EH (cell line): ENCODE measurements around the gene ITGA2B.
"Not testable (repeated sequence)": the region's sequence is repeated elsewhere in the genome, so short reads cannot be mapped to it uniquely, and the experiment has no call there.

ENCODE experiments used
- DNase-seq: peaks from one replicate; pipeline ENCODE4 v3.0.0-alpha.2; 2015; ENCODE audit warnings: low read depth

The ITGA2B gene

GRCh38 chr17:44351961-44352827, 37.3 kb downstream of the ITGA2B start:
- DNase-seq, result no peak

- no peak for DNase-seq
These were observed 38.0 kb downstream of the ITGA2B start for GRCh38 chr17:44351464-44351863.

- DNase-seq, result peak; percentile 66
These were observed 38.7 kb downstream of the ITGA2B start for GRCh38 chr17:44350733-44351226.

GRCh38 chr17:44349553-44350070, 39.8 kb downstream of the ITGA2B start:
- DNase-seq, result no peak

- DNase-seq, result no peak
These were observed 40.5 kb downstream of the ITGA2B start for GRCh38 chr17:44348988-44349364.

GRCh38 chr17:44348234-44348987, 41.0 kb downstream of the ITGA2B start:
- peak; percentile 58 for DNase-seq

- DNase-seq, result not testable (repeated sequence)
These were observed 42.0 kb downstream of the ITGA2B start for GRCh38 chr17:44347206-44348055.

GRCh38 chr17:44346064-44346844, 43.2 kb downstream of the ITGA2B start:
- no peak for DNase-seq

GRCh38 chr17:44345454-44346026, 43.9 kb downstream of the ITGA2B start:
- DNase-seq, result peak; percentile 69

- peak; percentile 99 for DNase-seq
These were observed 44.5 kb downstream of the ITGA2B start, which contains the start of gene GRN for GRCh38 chr17:44344939-44345453. Gene GRN (plus strand): TSS chr17:44345302. CDS start chr17:44349165, 3,863 bp downstream.

GRCh38 chr17:44343510-44344209, 45.8 kb downstream of the ITGA2B start:
- no peak for DNase-seq

- DNase-seq, result not testable (repeated sequence)
These were observed 48.9 kb downstream of the ITGA2B start for GRCh38 chr17:44340553-44340952.

GRCh38 chr17:44338702-44339101, 50.7 kb downstream of the ITGA2B start:
- DNase-seq, result no peak

- DNase-seq, result no peak
These were observed 53.5 kb downstream of the ITGA2B start for GRCh38 chr17:44335968-44336367.

- no peak for DNase-seq
These were observed 53.9 kb downstream of the ITGA2B start for GRCh38 chr17:44335564-44335963.

GRCh38 chr17:44334727-44335126, 54.7 kb downstream of the ITGA2B start:
- DNase-seq, result no peak

- DNase-seq, result no peak
These were observed 55.1 kb downstream of the ITGA2B start for GRCh38 chr17:44334315-44334714.

GRCh38 chr17:44333371-44333770, 56.1 kb downstream of the ITGA2B start:
- DNase-seq, result no peak

GRCh38 chr17:44331249-44331760, 58.1 kb downstream of the ITGA2B start:
- DNase-seq, result peak; percentile 71
